Thyroid gland (tissue), 4 donors: ENCODE data around the gene PLBD2. TPM values are rescaled to one million over a fixed set of nuclear protein-coding genes. Genes with fewer than 3 reads are reported as not detected.

Source experiments
- DNase-seq, 2 donors: peaks; one replicate each; pipeline ENCODE4 v3.0.0-alpha.2; 2019
- H3K27ac ChIP-seq, 3 donors: fragments of 200-600 bp; sonication (generic); 1 replicate in 2 of 3; 2 replicates in 1 of 3; pipeline ENCODE4 v1.5.1; 2016 to 2019; ENCODE audit warnings: mild to moderate bottlenecking in 1 of 3, moderate library complexity in 1 of 3
- H3K27me3 ChIP-seq: fragments of 200-600 bp; sonication (generic); one replicate; pipeline ENCODE4 v1.5.1; 2019
- H3K36me3 ChIP-seq, 2 donors: fragments of 200-600 bp; sonication (generic); one replicate each; pipeline ENCODE4 v1.5.1; 2016 to 2019
- H3K4me1 ChIP-seq, 2 donors: fragments of 200-600 bp; sonication (generic); one replicate each; pipeline ENCODE4 v1.5.1; 2017 to 2019
- H3K4me3 ChIP-seq, 3 donors: fragments of 200-600 bp; sonication (generic); replicated peaks in 1 of 3; 1 replicate in 2 of 3; 2 replicates in 1 of 3; pipeline ENCODE4 v1.5.1; 2016; ENCODE audit warnings: mild to moderate bottlenecking in 1 of 3
- H3K9me3 ChIP-seq: fragments of 200-600 bp; sonication (generic); one replicate; pipeline ENCODE4 v1.5.1; 2017
- POLR2A ChIP-seq, 2 donors: fragments of 450-650 bp; IDR thresholded peaks; one replicate each; pipeline ENCODE4 v1.6.1; 2017; ENCODE audit warnings: antibody characterized with exemption in 2 of 2, mild to moderate bottlenecking in 2 of 2, moderate library complexity in 1 of 2
- WGBS, 2 donors: methylation state at CpG; one replicate each; pipeline ENCODE4 v1.1.5; 2017; 5-methylcytosine and 5-hydroxymethylcytosine counted together
- intact Hi-C: fragments of 100-400 bp; cut with DNase I; formaldehyde crosslinking; loops from one replicate; pipeline ENCODE4 v1.15.1; 2023
- total RNA-seq, 4 donors: library from RNA; depleted of rRNA; stranded (reverse); fragments of >200 nt; gene quantifications; one replicate each; pipeline ENCODE4 v1.2.3, GENCODE V29; 2016
- TF ChIP-seq, protein P1 (sequence below), 6 experiments: fragments of 200-600 bp in 3 of 6; fragments of 450-650 bp in 3 of 6; sonication (generic) in 3 of 6; IDR thresholded peaks; one replicate each; pipeline ENCODE4 v1.5.1; 2016 to 2019; ENCODE audit warnings: antibody characterized with exemption in 6 of 6, mild to moderate bottlenecking in 2 of 6, inconsistent platforms in 1 of 6, moderate library complexity in 1 of 6

The PLBD2 gene
- total RNA-seq, 4 donors from 2014 or later, result 21.0 to 51.5 (median 44.3) TPM

DNA sequence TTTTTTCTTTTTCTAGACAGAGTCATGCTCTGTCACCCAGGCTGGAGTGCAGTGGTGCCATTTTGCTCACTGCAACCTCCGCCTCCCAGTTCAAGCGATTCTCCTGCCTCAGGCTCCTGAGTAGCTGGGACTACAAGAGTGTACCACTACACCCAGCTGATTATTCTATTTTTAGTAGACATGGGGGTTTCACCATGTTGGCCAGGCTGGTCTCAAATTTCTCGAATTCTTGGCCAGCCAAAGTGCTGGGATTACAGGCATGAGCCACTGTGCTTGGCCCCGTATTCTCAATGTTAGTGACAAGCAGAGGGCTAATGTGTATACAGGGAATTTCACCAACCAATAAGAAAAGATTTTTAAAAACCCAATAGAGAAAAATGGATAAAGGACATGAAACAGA is 8.4 kb downstream of the PLBD2 start:
- intact Hi-C loops, result no loop called here
- H3K27ac ChIP-seq, result no peak overlapping the region
- no peak overlapping the region for H3K4me3 ChIP-seq
- WGBS, 2 donors, result 63 to 82% methylated on average over 4 of the region's 4 CpGs
- no peaks in the 10 kb centered on the region for H3K9me3 ChIP-seq
- peak; percentile 12 to 21 for DNase-seq
- no peaks in the 10 kb centered on the region for H3K27me3 ChIP-seq
- no peaks in the 10 kb centered on the region for H3K4me1 ChIP-seq
- H3K36me3 ChIP-seq, result no peaks in the 10 kb centered on the region
- TF ChIP-seq, protein P1, sequence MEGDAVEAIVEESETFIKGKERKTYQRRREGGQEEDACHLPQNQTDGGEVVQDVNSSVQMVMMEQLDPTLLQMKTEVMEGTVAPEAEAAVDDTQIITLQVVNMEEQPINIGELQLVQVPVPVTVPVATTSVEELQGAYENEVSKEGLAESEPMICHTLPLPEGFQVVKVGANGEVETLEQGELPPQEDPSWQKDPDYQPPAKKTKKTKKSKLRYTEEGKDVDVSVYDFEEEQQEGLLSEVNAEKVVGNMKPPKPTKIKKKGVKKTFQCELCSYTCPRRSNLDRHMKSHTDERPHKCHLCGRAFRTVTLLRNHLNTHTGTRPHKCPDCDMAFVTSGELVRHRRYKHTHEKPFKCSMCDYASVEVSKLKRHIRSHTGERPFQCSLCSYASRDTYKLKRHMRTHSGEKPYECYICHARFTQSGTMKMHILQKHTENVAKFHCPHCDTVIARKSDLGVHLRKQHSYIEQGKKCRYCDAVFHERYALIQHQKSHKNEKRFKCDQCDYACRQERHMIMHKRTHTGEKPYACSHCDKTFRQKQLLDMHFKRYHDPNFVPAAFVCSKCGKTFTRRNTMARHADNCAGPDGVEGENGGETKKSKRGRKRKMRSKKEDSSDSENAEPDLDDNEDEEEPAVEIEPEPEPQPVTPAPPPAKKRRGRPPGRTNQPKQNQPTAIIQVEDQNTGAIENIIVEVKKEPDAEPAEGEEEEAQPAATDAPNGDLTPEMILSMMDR (IDR thresholded peaks at IDR 0.05), result no peak
- no peak for TF ChIP-seq POLR2A (IDR thresholded peaks at IDR 0.05)

DNA sequence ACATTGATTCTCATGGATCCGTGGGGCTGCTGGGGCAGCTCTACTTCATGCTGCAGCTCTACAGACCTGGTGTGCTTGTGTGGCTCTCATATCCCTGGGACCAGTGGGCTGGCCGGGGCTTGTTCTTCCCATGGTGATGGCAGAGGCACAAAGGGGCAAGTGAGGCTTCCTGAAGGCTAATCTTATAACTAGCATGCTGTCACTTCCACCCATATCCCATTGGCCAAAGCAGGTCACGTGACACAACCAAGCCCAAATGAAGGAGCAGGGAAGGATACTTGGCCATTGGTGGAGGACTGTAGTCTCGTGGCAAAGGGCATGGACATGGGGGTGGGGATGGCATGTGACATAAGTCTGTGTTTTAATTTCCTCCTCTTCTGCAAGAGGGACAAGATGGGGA is 9.9 kb downstream of the PLBD2 start:
- H3K4me1 ChIP-seq, result no peaks in the 10 kb centered on the region
- intact Hi-C loops, result no loop called here
- H3K4me3 ChIP-seq, result no peak overlapping the region
- H3K27me3 ChIP-seq, result no peaks in the 10 kb centered on the region
- no peak overlapping the region for H3K27ac ChIP-seq
- H3K9me3 ChIP-seq, result no peaks in the 10 kb centered on the region
- WGBS, 2 donors, result 92 to 94% methylated on average over 4 of the region's 4 CpGs
- TF ChIP-seq POLR2A (IDR thresholded peaks at IDR 0.05), result no peak
- TF ChIP-seq, protein P1 (IDR thresholded peaks at IDR 0.05), result no peak
- peaks cover 0 to 8% of the 10 kb centered on the region in 2 donors for H3K36me3 ChIP-seq
- DNase-seq, result no peak

DNA sequence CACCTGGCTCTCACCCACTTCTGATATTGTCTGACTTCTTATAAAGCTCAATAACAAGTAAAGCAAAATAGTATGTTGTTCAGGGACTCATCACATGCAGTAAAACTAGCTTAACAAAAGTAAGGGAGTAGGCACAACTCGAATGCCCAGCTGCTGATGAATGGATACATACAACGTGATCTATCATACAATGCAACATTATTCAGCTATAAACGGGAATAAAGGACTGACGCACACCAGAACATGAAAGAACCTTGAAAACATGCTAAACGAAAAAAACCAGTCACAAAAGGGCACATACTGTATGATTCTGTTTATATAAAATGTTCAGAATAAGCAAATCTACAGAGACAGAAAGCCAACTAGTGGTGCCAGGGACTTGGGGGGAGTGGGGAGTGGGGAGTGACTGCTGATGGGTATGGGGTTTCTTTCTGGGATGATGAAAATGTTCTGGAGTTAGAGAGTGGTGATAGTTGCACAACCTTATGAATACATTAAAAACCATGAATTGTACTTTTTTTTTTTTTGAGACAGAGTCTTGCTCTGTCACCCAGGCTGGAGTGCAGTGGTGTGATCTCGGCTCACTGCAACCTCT is 11.1 kb downstream of the PLBD2 start:
- Histone ChIP-seq H3K27ac (no peak overlapping the region), H3K4me1 (no peaks in the 10 kb centered on the region), H3K27me3 (no peaks in the 10 kb centered on the region), H3K36me3 (peaks cover 0 to 8% of the 10 kb centered on the region in 2 donors), H3K9me3 (no peaks in the 10 kb centered on the region), H3K4me3 (no peak overlapping the region)
- no peak for DNase-seq
- intact Hi-C loops, result no loop called here
- WGBS, 2 donors, result 88% methylated on average over 6 of the region's 6 CpGs
- TF ChIP-seq, protein P1 (IDR thresholded peaks at IDR 0.05), result no peak
- TF ChIP-seq POLR2A (IDR thresholded peaks at IDR 0.05), result no peak

DNA sequence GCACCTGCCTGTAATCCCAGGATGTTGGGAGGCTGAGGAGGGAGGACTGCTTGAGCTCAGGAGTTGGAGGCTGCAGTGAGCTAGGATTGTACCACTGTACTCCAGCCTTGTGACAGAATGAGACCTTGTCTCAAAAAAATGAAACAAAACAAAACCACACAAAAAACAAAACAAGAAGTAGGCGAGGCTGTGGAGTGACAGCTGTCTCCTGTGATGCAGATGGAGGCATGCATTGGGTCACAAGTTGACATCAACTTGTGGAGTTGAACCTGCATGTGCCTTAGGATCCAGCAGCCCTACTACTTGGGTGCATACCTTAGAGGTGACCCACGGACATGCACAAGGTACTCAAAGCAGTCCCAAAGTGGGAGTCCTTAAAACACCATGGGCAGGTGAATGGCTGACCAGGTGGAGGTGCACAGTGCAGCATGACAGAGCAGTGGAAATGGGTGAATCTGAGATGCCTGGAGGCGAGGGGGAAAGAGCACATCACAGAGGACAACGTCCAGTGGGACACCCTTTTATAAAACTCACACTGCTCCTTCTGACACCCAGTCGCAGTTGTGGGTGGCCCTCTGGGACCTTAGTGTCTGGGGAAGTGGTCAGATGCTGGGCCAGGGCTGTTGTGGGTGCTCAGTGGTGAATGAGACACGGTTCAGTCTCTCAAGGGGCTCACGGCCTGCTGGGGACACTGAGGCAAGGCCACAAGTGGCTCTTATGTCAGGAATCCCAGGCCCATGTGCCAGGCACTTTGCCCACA is 12.7 kb downstream of the PLBD2 start:
- H3K4me1 ChIP-seq, result no peaks in the 10 kb centered on the region
- 72 to 81% methylated on average over 7 of the region's 7 CpGs for WGBS, 2 donors
- no peak overlapping the region for H3K4me3 ChIP-seq
- no peak overlapping the region for H3K27ac ChIP-seq
- H3K36me3 ChIP-seq, result peaks cover 0 to 20% of the 10 kb centered on the region in 2 donors
- H3K27me3 ChIP-seq, result no peaks in the 10 kb centered on the region
- intact Hi-C loops, result no loop called here
- DNase-seq, result no peak
- H3K9me3 ChIP-seq, result no peaks in the 10 kb centered on the region
- no peak for TF ChIP-seq POLR2A (IDR thresholded peaks at IDR 0.05)
- TF ChIP-seq, protein P1 (IDR thresholded peaks at IDR 0.05), result no peak

DNA sequence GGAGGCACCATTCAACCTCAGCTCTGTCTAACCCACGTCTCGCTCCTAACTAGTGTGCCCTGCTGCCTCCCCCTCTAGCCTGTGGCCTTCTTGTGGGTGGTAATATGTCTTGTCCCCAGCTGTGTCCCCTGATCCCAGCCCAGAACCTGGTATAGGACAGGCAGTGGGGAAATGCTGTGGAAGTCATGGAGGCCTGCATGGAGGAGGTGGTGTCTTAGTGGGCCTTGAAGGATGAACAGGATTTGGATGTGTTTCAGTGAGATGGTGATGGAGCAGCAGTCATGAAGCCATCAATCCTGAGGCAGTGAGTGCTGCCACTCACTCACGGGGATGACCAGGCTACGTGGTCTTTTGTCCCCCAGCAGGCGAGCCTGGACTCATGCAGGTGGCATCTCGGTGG is 13.4 kb downstream of the PLBD2 start:
- Histone ChIP-seq H3K9me3 (no peaks in the 10 kb centered on the region), H3K36me3 (peaks cover 0 to 27% of the 10 kb centered on the region in 2 donors), H3K4me1 (no peaks in the 10 kb centered on the region), H3K27me3 (no peaks in the 10 kb centered on the region), H3K4me3 (no peak overlapping the region), H3K27ac (no peak overlapping the region)
- intact Hi-C loops, result no loop called here
- no peak for TF ChIP-seq POLR2A (IDR thresholded peaks at IDR 0.05)
- TF ChIP-seq, protein P1 (IDR thresholded peaks at IDR 0.05), result no peak
- DNase-seq, result no peak
- 93 to 95% methylated on average over 6 of the region's 6 CpGs for WGBS, 2 donors
